Heart left ventricle (tissue), 16 donors: ENCODE data around the gene SNX8. TPM values are rescaled to one million over a fixed set of nuclear protein-coding genes. Genes with fewer than 3 reads are reported as not detected.
"Not testable (repeated sequence)": the region's sequence is repeated elsewhere in the genome, so short reads cannot be mapped to it uniquely, and the experiment has no call there.

ENCODE experiments used
- ATAC-seq, 4 donors: fragments of 200-7000 bp; cut with Tn5 transposase; one replicate each; pipeline ENCODE4 v1.9.1; 2020 to 2022; ENCODE audit warnings: moderate library complexity in 4 of 4, mild to moderate bottlenecking in 3 of 4, moderate number of reproducible peaks in 1 of 4
- DNase-seq, 5 donors: peaks; one replicate each; pipeline ENCODE4 v3.0.0-alpha.2; 2020
- H3K27ac ChIP-seq, 12 donors: fragments of 200-600 bp; sonication (generic) in 4 of 12; one replicate each; pipeline versions ENCODE4 v1.5.0 to v1.8.0; 2016 to 2022; ENCODE audit warnings: mild to moderate bottlenecking in 2 of 12
- H3K27me3 ChIP-seq, 9 donors: fragments of 200-600 bp; sonication (generic) in 2 of 9; one replicate each; pipeline versions ENCODE4 v1.5.1 to v1.8.0; 2016 to 2022; ENCODE audit warnings: mild to moderate bottlenecking in 3 of 9
- H3K36me3 ChIP-seq, 9 donors: fragments of 200-600 bp; sonication (generic) in 2 of 9; one replicate each; pipeline versions ENCODE4 v1.5.0 to v1.8.0; 2018 to 2022; ENCODE audit warnings: mild to moderate bottlenecking in 2 of 9
- H3K4me1 ChIP-seq, 12 donors: fragments of 200-600 bp; sonication (generic) in 4 of 12; one replicate each; pipeline versions ENCODE4 v1.5.0 to v1.8.0; 2016 to 2022; ENCODE audit warnings: mild to moderate bottlenecking in 3 of 12
- H3K4me3 ChIP-seq, 12 donors: fragments of 200-600 bp; sonication (generic) in 4 of 12; one replicate each; pipeline versions ENCODE4 v1.5.0 to v1.8.0; 2017 to 2022; ENCODE audit warnings: mild to moderate bottlenecking in 9 of 12, moderate library complexity in 4 of 12
- H3K9me3 ChIP-seq, 12 donors: fragments of 200-600 bp; sonication (generic) in 4 of 12; one replicate each; pipeline versions ENCODE4 v1.5.0 to v1.8.0; 2016 to 2022; ENCODE audit warnings: mild to moderate bottlenecking in 1 of 12
- POLR2A ChIP-seq, 2 donors: fragments of 450-650 bp; IDR thresholded peaks; one replicate each; pipeline ENCODE4 v1.6.1; 2017; ENCODE audit warnings: antibody characterized with exemption in 2 of 2, mild to moderate bottlenecking in 2 of 2, moderate library complexity in 2 of 2
- WGBS, 4 donors: extraction: QIAGEN DNeasy Blood & Tissue Kit in 2 of 4; methylation state at CpG; one replicate each; pipeline versions ENCODE4 v1.1.5 to v1.1.7; 2013 to 2018; 5-methylcytosine and 5-hydroxymethylcytosine counted together
- intact Hi-C, 10 donors: fragments of 100-400 bp; cut with DNase I; formaldehyde crosslinking; loops; one replicate each; pipeline versions ENCODE4 v1.11.1 to v1.14.2; 2022
- polyA plus RNA-seq, 2 donors: library from polyadenylated mRNA; stranded (reverse); fragments of 200-250 nt; gene quantifications; one replicate each; pipeline ENCODE4 v1.2.3, GENCODE V29; 2013
- total RNA-seq, 9 donors: library from RNA; depleted of rRNA in 2 of 9; stranded (reverse); fragments of >200 nt in 2 of 9; fragmentation: NEBNext Ultra II Directional in 3 of 9; extraction: Animal tissue kit (Norgen Biotek cat#: 25700) in 3 of 9; gene quantifications; one replicate each; pipeline versions ENCODE4 v1.1.0 to v1.2.4, GENCODE V29; 2016 to 2023
- TF ChIP-seq, protein P1 (sequence below), 12 donors: fragments of 200-600 bp; sonication (generic) in 4 of 12; IDR thresholded peaks; one replicate each; pipeline versions ENCODE4 v1.5.0 to v1.8.0; 2018 to 2022; ENCODE audit warnings: antibody characterized with exemption in 12 of 12, mild to moderate bottlenecking in 5 of 12
- donor health status: ischemic (EF 13 %, LVEDD 7.1; RV severe dilation, severe dysfunction).
- donor health status: healthy with polysubstance abuse.
- donor health status: DM: no; HTN: yes; CAD: no.
- donor health status: DM: no; HTN: no; CAD: no.
- donor health status: ischemic (EF 25% LVEDD 6.9; RV normal size, moderate dysfunction).
- donor health status: ischemic (EF 25% LVEDD 5.7; RV mildly dilated, moderate dysfunction).
- donor health status: healthy.
- donor health status: DM: yes; HTN: yes; CAD: no.
- donor health status: ischemic (EF 35%, LVEDD 5.7; RV mildly dilated, moderate dysfunction).
- donor health status: nonischemic (EF 11% LVEDD 7.7; RV severe dilation, severe dysfunction).
- donor health status: DM: yes; HTN: yes; CAD: no.
- donor health status: PGD.
- donor health status: ischemic (EF 29% LVEDD 5.4; RV normal size, mild dysfunction).
- donor health status: nonischemic (EF 23%, LVEDD 6.1; RV moderate dilation, normal function).

The SNX8 gene
- total and polyA plus RNA-seq, 11 donors: 5.4 to 44.6 (median 19.4) TPM

GRCh38 chr7:2316578-2316977, 2.3 kb upstream of the SNX8 start:
- Histone ChIP-seq H3K27me3 (no peaks in the 10 kb centered on the region), H3K9me3 (no peaks in the 10 kb centered on the region), H3K4me3 (no peak overlapping the region), H3K36me3 (no peaks in the 10 kb centered on the region), H3K27ac (no peak overlapping the region), H3K4me1 (peaks cover 0 to 26% (median 5%) of the 10 kb centered on the region in 12 donors)
- TF ChIP-seq, protein P1, sequence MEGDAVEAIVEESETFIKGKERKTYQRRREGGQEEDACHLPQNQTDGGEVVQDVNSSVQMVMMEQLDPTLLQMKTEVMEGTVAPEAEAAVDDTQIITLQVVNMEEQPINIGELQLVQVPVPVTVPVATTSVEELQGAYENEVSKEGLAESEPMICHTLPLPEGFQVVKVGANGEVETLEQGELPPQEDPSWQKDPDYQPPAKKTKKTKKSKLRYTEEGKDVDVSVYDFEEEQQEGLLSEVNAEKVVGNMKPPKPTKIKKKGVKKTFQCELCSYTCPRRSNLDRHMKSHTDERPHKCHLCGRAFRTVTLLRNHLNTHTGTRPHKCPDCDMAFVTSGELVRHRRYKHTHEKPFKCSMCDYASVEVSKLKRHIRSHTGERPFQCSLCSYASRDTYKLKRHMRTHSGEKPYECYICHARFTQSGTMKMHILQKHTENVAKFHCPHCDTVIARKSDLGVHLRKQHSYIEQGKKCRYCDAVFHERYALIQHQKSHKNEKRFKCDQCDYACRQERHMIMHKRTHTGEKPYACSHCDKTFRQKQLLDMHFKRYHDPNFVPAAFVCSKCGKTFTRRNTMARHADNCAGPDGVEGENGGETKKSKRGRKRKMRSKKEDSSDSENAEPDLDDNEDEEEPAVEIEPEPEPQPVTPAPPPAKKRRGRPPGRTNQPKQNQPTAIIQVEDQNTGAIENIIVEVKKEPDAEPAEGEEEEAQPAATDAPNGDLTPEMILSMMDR (IDR thresholded peaks at IDR 0.05): no peak
- no peak for TF ChIP-seq POLR2A (IDR thresholded peaks at IDR 0.05)
- no peak for ATAC-seq
- intact Hi-C loops: loop anchor here in 2 of 10 donors (10.0 kb wide), 1 partner anchor 72 kb away; the partner anchor contains the start of genes MRM2 (in 2 of the 2) and NUDT1 (in 2 of the 2)
- WGBS, 4 donors: 90 to 100% (median 95%) methylated on average over 1 of the region's 1 CpG
- DNase-seq: no peak

- Histone ChIP-seq H3K9me3 (no peaks in the 10 kb centered on the region), H3K36me3 (no peaks in the 10 kb centered on the region), H3K4me3 (no peak overlapping the region), H3K27ac (no peak overlapping the region), H3K4me1 (peaks cover 0 to 26% (median 5%) of the 10 kb centered on the region in 12 donors), H3K27me3 (no peaks in the 10 kb centered on the region)
- WGBS, 4 donors: 81 to 92% (median 87%) methylated on average over 1 of the region's 1 CpG
- intact Hi-C loops: loop anchor here in 2 of 10 donors (2.0 to 10.0 kb wide), 2 partner anchors 39 to 71 kb away; partner anchors contain the start of genes MRM2 (in 2 of the 2), NUDT1 (in 2 of the 2) and EIF3B (in 1 of the 2)
- ATAC-seq (no peak), DNase-seq (no peak)
- TF ChIP-seq POLR2A (IDR thresholded peaks at IDR 0.05): no peak
- TF ChIP-seq, protein P1 (IDR thresholded peaks at IDR 0.05): no peak
These were observed 1.5 kb upstream of the SNX8 start for GRCh38 chr7:2315787-2316186.

DNA sequence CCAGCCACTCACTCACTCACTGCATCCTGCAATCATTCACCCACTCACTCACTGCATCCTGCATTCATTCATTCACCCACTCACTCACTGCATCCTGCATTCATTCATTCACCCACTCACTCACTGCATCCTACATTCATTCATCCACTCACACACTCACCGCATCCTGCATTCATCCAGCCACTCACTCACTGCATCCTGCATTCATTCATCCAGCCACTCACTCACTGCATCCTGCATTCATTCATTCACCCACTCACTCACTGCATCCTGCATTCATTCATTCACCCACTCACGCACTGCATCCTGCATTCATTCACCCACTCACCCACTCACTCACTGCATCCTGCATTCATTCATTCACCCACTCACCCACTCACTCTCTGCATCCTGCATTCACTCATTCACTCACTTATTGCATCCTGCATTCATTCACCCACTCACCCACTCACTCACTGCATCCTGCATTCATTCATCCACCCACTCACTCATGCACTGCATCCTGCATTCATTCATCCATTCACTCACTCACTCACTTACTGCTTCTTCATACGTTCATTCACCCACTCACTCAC, 802 bp upstream of the SNX8 start:
- H3K27ac ChIP-seq, ATAC-seq, H3K27me3 ChIP-seq, H3K36me3 ChIP-seq, DNase-seq, H3K9me3 ChIP-seq: not testable (repeated sequence)
- WGBS, 4 donors: 78 to 86% (median 78%) methylated on average over 3 of the region's 3 CpGs
- H3K4me1 ChIP-seq: peaks cover 0 to 26% (median 5%) of the 10 kb centered on the region in 12 donors
- peak overlapping the region in 9 of 12 donors; percentile 57 to 97 (median 95) for H3K4me3 ChIP-seq
- intact Hi-C loops: loop anchor here in 4 of 10 donors (2.0 to 10.0 kb wide), 4 partner anchors 40 to 73 kb away; partner anchors contain the start of genes MRM2 (in 3 of the 4), NUDT1 (in 3 of the 4) and EIF3B (in 1 of the 4)

DNA sequence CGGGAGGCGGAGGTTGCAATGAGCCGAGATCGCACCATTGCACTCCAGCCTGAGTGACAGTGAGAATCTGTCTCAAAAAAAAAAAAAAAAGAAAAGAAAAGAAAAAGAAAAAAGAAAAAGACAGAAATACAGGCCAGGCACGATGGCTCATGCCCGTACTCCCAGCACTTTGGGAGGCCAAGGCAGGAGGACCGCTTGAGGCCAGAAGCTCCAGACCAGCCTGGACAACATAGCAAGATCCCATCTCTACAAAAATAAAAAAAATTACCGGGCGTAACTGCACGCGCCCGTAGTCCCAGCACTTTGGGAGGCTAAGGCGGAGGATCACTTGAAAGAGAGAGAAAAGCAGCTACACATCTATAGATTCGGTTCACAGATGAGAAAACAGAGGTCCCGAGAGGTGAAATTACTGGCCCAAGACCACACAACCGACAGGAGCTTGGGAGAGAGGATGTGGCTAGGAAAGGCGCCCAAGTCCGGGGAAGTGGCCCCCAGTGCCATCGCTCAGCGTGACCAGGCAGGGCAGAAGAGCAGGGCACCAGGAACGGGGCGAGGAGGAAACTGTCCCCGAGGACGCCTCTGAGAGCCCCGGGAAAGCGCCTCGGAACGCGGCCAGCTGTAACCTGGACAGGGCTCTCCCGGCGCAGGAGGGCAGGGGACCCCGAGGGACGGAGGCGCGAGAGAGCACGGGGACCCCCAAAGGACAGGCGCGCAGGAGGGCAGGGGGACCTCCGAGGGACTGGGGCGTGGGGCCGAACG, 612 bp downstream of the SNX8 start:
- DNase-seq (peak in 2 of 5 donors; percentile 46 to 52), ATAC-seq (peak in 3 of 4 donors; percentile 7 to 37 (median 33))
- H3K27me3 ChIP-seq: no peaks in the 10 kb centered on the region
- 26 to 48% (median 27%) methylated on average over 23 to 42 of the region's 42 CpGs for WGBS, 4 donors
- peaks cover 0 to 5% (median 0%) of the 10 kb centered on the region in 9 donors for H3K36me3 ChIP-seq
- peaks cover 0 to 26% (median 5%) of the 10 kb centered on the region in 12 donors for H3K4me1 ChIP-seq
- TF ChIP-seq, protein P1 (IDR thresholded peaks at IDR 0.05): no peak
- no peak for TF ChIP-seq POLR2A (IDR thresholded peaks at IDR 0.05)
- peak overlapping the region; percentile 10 to 88 (median 66) for H3K27ac ChIP-seq
- H3K4me3 ChIP-seq: peak overlapping the region; percentile 44 to 97 (median 93)
- intact Hi-C loops: loop anchor here in 4 of 10 donors (2.0 to 10.0 kb wide), 4 partner anchors 41 to 71 kb away; partner anchors contain the start of genes MRM2 (in 3 of the 4), NUDT1 (in 3 of the 4) and EIF3B (in 1 of the 4)
- no peaks in the 10 kb centered on the region for H3K9me3 ChIP-seq
